A549 (cell line): Measurements from ENCODE around the gene CTTN. TPM values are rescaled to one million over a fixed set of nuclear protein-coding genes. Genes with fewer than 3 reads are reported as not detected.

Experiments
- ATAC-seq, 2 experiments: fragments of 200-7000 bp in 1 of 2; fragments of >200 bp in 1 of 2; cut with Nextera tagmentation in 1 of 2; cut with Tn5 transposase in 1 of 2; 3 replicates each; pipeline versions ENCODE4 v1.8.0 to v1.9.1; 2018 to 2020; ENCODE audit warnings: mild to moderate bottlenecking in 1 of 2, moderate library complexity in 1 of 2
- CTCF ChIA-PET: fragments of 300-600 bp; sonication (Branson Sonifier 250); formaldehyde crosslinking; extraction: SDS; loops from one replicate; lab custom pipeline; 2021; ENCODE audit warnings: antibody characterized with exemption, inconsistent platforms; lab: Yijun Ruan, JAX
- POLR2A ChIA-PET: fragments of 350-600 bp; formaldehyde crosslinking; extraction: SDS; loops from one replicate; lab custom pipeline; 2021; ENCODE audit warnings: antibody characterized with exemption, inconsistent platforms; lab: Yijun Ruan, JAX
- DNase-seq, 2 experiments: peaks; one replicate each; pipeline versions ENCODE4 v3.0.0 to v3.0.0-alpha.2; 2011 to 2016; ENCODE audit warnings: low read depth in 1 of 2, low spot score in 1 of 2
- FAIRE-seq: peaks from 2 replicates; lab custom pipeline; 2011; peaks lifted over from hg19 to GRCh38; lab: Jason Lieb, UNC
- H3K27ac ChIP-seq, 2 experiments: fragments of >200 bp; sonication (Bioruptor Twin); formaldehyde crosslinking; 3 replicates each; pipeline ENCODE4 v1.5.1; 2016 to 2017
- H3K4me1 ChIP-seq: fragments of >200 bp; sonication (Bioruptor Twin); formaldehyde crosslinking; 3 replicates; pipeline ENCODE4 v1.6.1; 2016
- H3K4me2 ChIP-seq: fragments of >200 bp; sonication (Bioruptor Twin); formaldehyde crosslinking; 3 replicates; pipeline ENCODE4 v1.6.1; 2016
- H3K4me3 ChIP-seq: fragments of >200 bp; sonication (Bioruptor Twin); formaldehyde crosslinking; 3 replicates; pipeline ENCODE4 v1.5.1; 2016
- H3K9me3 ChIP-seq: fragments of >200 bp; sonication (Bioruptor Twin); formaldehyde crosslinking; 3 replicates; pipeline ENCODE4 v1.6.1; 2016
- BHLHE40 ChIP-seq: IDR thresholded peaks from 2 replicates; pipeline ENCODE4 v1.6.1; 2012; ENCODE audit warnings: low read depth, low read length, inconsistent platforms
- CBX8 ChIP-seq: fragments of 200-600 bp; sonication (generic); IDR thresholded peaks from 2 replicates; pipeline ENCODE4 v1.6.1; 2016
- CHD2 ChIP-seq: fragments of 150-350 bp; IDR thresholded peaks from 2 replicates; pipeline ENCODE4 v1.6.1; 2014; ENCODE audit warnings: low read length; ENCODE audit not compliant: partially characterized antibody
- E2F6 ChIP-seq: IDR thresholded peaks from 2 replicates; pipeline ENCODE4 v1.6.1; 2012; ENCODE audit warnings: low read depth, borderline replicate concordance
- EHMT2 ChIP-seq: fragments of 200-600 bp; sonication (generic); IDR thresholded peaks from 2 replicates; pipeline ENCODE4 v1.6.1; 2016; ENCODE audit warnings: antibody characterized with exemption, low read depth, mild to moderate bottlenecking, moderate library complexity
- EP300 ChIP-seq, 2 experiments: fragments of >200 bp; sonication (Bioruptor Twin); formaldehyde crosslinking; IDR thresholded peaks; 2 replicates in 1 of 2; 3 replicates in 1 of 2; pipeline ENCODE4 v1.6.1; 2016 to 2017
- FOSB ChIP-seq: fragments of 250-450 bp; sonication (Bioruptor Pico); IDR thresholded peaks from 2 replicates; pipeline ENCODE4 v1.5.0; 2020; ENCODE audit warnings: mild to moderate bottlenecking, moderate library complexity
- HOXA7 ChIP-seq: fragments of 250-450 bp; sonication (Bioruptor Pico); IDR thresholded peaks from 2 replicates; pipeline ENCODE4 v1.5.0; 2020; ENCODE audit warnings: mild to moderate bottlenecking, moderate library complexity
- HOXB13 ChIP-seq: fragments of 250-450 bp; sonication (Bioruptor Pico); IDR thresholded peaks from 2 replicates; pipeline ENCODE4 v1.5.0; 2020; ENCODE audit warnings: low read depth, mild to moderate bottlenecking, moderate library complexity
- JUNB ChIP-seq: fragments of >200 bp; sonication (Bioruptor Twin); formaldehyde crosslinking; IDR thresholded peaks from 2 replicates; pipeline ENCODE4 v1.6.1; 2016
- KDM1A ChIP-seq: fragments of 200-600 bp; sonication (generic); IDR thresholded peaks from 2 replicates; pipeline ENCODE4 v1.6.1; 2016; ENCODE audit warnings: low read depth, mild to moderate bottlenecking
- MAFK ChIP-seq: fragments of 450-650 bp; IDR thresholded peaks from 2 replicates; pipeline ENCODE4 v1.6.1; 2014; ENCODE audit not compliant: partially characterized antibody
- MAX ChIP-seq: IDR thresholded peaks from 2 replicates; pipeline ENCODE4 v1.6.1; 2012
- MAZ ChIP-seq: fragments of 150-350 bp; IDR thresholded peaks from 2 replicates; pipeline ENCODE4 v1.6.1; 2014; ENCODE audit warnings: antibody characterized with exemption, low read depth, low read length, borderline replicate concordance
- NFE2L2 ChIP-seq: fragments of 150-350 bp; conservative IDR thresholded peaks from 2 replicates; pipeline ENCODE4 v1.6.1; 2014; ENCODE audit warnings: low read length
- NR3C1 ChIP-seq: fragments of >200 bp; sonication (Bioruptor Twin); formaldehyde crosslinking; IDR thresholded peaks from 3 replicates; pipeline ENCODE4 v1.6.1; 2017
- SMC3 ChIP-seq: fragments of >200 bp; sonication (Bioruptor Twin); formaldehyde crosslinking; IDR thresholded peaks from 3 replicates; pipeline ENCODE4 v1.6.1; 2018; ENCODE audit warnings: inconsistent platforms
- SREBF2 ChIP-seq: fragments of 450-650 bp; IDR thresholded peaks from 2 replicates; pipeline ENCODE4 v1.6.1; 2014; ENCODE audit warnings: mild to moderate bottlenecking, moderate library complexity
- TFCP2L1 ChIP-seq: fragments of 250-450 bp; sonication (Bioruptor Pico); IDR thresholded peaks from 2 replicates; pipeline ENCODE4 v1.5.0; 2021; ENCODE audit warnings: mild to moderate bottlenecking
- ZFP36 ChIP-seq: fragments of 450-650 bp; IDR thresholded peaks from 2 replicates; pipeline ENCODE4 v1.6.1; 2014; ENCODE audit warnings: borderline replicate concordance; ENCODE audit not compliant: partially characterized antibody
- ZNF302 ChIP-seq: fragments of 250-450 bp; sonication (Bioruptor Pico); IDR thresholded peaks from 2 replicates; pipeline ENCODE4 v1.9.0; 2021; ENCODE audit warnings: inconsistent platforms, mild to moderate bottlenecking, moderate library complexity
- WGBS: methylation state at CpG from one replicate; pipeline ENCODE4 v1.1.6; 2017; ENCODE audit errors: missing lambda C conversion rate; 5-methylcytosine and 5-hydroxymethylcytosine counted together
- polyA plus RNA-seq, 4 experiments: library from polyadenylated mRNA; depleted of rRNA in 3 of 4; stranded (reverse); fragments of >200 nt; fragmentation: RNase III in 1 of 4; extraction: RNeasy Plus Mini Kit Qiagen cat#74134 plus additional on column Dnase treatment in 1 of 4; gene quantifications; 2 replicates in 3 of 4; 3 replicates in 1 of 4; pipeline ENCODE4 v1.2.3, GENCODE V29; 2011 to 2017
- TF ChIP-seq, protein P1 (sequence below): fragments of 250-450 bp; sonication (Bioruptor Pico); IDR thresholded peaks from 2 replicates; pipeline ENCODE4 v1.5.0; 2021; ENCODE audit warnings: mild to moderate bottlenecking, moderate library complexity, borderline replicate concordance
- TF ChIP-seq, protein P2 (sequence below): fragments of 200-600 bp; sonication (generic); IDR thresholded peaks from 2 replicates; pipeline ENCODE4 v1.6.1; 2016; ENCODE audit warnings: antibody characterized with exemption, mild to moderate bottlenecking, moderate library complexity

The CTTN gene
- polyA plus RNA-seq, 2 of the 4 experiments (the other 2 are of a cell fraction): 140 to 214 TPM

GRCh38 chr11:70381872-70382861 lies 16.2 kb upstream of the CTTN start:
- Histone ChIP-seq H3K27ac (peak overlapping the region; percentile 36 to 79; a peak in 5 of 6 replicates), H3K4me2 (peak overlapping the region; percentile 13; the same call in 2 of the 3 replicates), H3K4me3 (no peak overlapping the region), H3K4me1 (peaks cover 18% of the 10 kb centered on the region), H3K9me3 (no peaks in the 10 kb centered on the region)
- ChIA-PET CTCF (interaction anchor here (2.2 kb wide), 1 partner anchor 11 kb away, joined by 6 read pairs; no protein-coding TSS in a partner anchor), POLR2A (interaction anchor here (1.4 kb wide), 1 partner anchor 17 kb away, joined by 3 read pairs; no protein-coding TSS in a partner anchor)
- WGBS: 67% methylated on average over 15 of the region's 15 CpGs
- peak; percentile 54 to 69 for DNase-seq
- FAIRE-seq: no peak
- no peak for TF ChIP-seq HOXA7
- TF ChIP-seq MAFK: peak; percentile 97
- TF ChIP-seq NFE2L2: peak; percentile 68
- peak; percentile 87 to 88 for ATAC-seq

- Histone ChIP-seq H3K4me1 (peaks cover 18% of the 10 kb centered on the region), H3K27ac (no peak overlapping the region), H3K4me2 (no peak overlapping the region), H3K4me3 (no peak overlapping the region), H3K9me3 (no peaks in the 10 kb centered on the region)
- CTCF ChIA-PET: interaction anchor here (2.2 kb wide), 1 partner anchor 9 kb away, joined by 6 read pairs; no protein-coding TSS in a partner anchor
- no peak for ATAC-seq
- POLR2A ChIA-PET: no interaction called here
- no peak for FAIRE-seq
- TF ChIP-seq BHLHE40 (no peak), CBX8 (no peak), E2F6 (no peak), NR3C1 (no peak), MAZ (no peak), ZFP36 (no peak), ZNF302 (CRISPR knock-in tag) (no peak), SMC3 (no peak), EP300 (IDR thresholded peaks at IDR 0.05) (no peak)
- DNase-seq: no peak
- WGBS: 88% methylated on average over 11 of the region's 11 CpGs
Observed at GRCh38 chr11:70383664-70384565, 14.4 kb upstream of the CTTN start.

- H3K4me3 ChIP-seq: no peak overlapping the region
- no peak overlapping the region for H3K4me2 ChIP-seq
- ATAC-seq (no peak), DNase-seq (no peak), FAIRE-seq (no peak)
- H3K4me1 ChIP-seq: peaks cover 18% of the 10 kb centered on the region
- ChIA-PET POLR2A (no interaction called here), CTCF (interaction anchor here (1.0 kb wide), 1 partner anchor 10 kb away, joined by 3 read pairs; no protein-coding TSS in a partner anchor)
- H3K27ac ChIP-seq: no peak overlapping the region
- no peaks in the 10 kb centered on the region for H3K9me3 ChIP-seq
- WGBS: 94% methylated on average over 18 of the region's 18 CpGs
- TF ChIP-seq FOSB (CRISPR knock-in tag) (no peak), TFCP2L1 (CRISPR knock-in tag) (no peak), MAX (no peak), EHMT2 (no peak), KDM1A (no peak), JUNB (no peak), ZFP36 (no peak), ZNF302 (CRISPR knock-in tag) (no peak), HOXB13 (CRISPR knock-in tag) (no peak), E2F6 (no peak), SREBF2 (no peak), CHD2 (no peak)
- TF ChIP-seq, protein P1, sequence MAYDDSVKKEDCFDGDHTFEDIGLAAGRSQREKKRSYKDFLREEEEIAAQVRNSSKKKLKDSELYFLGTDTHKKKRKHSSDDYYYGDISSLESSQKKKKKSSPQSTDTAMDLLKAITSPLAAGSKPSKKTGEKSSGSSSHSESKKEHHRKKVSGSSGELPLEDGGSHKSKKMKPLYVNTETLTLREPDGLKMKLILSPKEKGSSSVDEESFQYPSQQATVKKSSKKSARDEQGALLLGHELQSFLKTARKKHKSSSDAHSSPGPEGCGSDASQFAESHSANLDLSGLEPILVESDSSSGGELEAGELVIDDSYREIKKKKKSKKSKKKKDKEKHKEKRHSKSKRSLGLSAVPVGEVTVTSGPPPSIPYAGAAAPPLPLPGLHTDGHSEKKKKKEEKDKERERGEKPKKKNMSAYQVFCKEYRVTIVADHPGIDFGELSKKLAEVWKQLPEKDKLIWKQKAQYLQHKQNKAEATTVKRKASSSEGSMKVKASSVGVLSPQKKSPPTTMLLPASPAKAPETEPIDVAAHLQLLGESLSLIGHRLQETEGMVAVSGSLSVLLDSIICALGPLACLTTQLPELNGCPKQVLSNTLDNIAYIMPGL (CRISPR knock-in tag): no peak
- TF ChIP-seq, protein P2, sequence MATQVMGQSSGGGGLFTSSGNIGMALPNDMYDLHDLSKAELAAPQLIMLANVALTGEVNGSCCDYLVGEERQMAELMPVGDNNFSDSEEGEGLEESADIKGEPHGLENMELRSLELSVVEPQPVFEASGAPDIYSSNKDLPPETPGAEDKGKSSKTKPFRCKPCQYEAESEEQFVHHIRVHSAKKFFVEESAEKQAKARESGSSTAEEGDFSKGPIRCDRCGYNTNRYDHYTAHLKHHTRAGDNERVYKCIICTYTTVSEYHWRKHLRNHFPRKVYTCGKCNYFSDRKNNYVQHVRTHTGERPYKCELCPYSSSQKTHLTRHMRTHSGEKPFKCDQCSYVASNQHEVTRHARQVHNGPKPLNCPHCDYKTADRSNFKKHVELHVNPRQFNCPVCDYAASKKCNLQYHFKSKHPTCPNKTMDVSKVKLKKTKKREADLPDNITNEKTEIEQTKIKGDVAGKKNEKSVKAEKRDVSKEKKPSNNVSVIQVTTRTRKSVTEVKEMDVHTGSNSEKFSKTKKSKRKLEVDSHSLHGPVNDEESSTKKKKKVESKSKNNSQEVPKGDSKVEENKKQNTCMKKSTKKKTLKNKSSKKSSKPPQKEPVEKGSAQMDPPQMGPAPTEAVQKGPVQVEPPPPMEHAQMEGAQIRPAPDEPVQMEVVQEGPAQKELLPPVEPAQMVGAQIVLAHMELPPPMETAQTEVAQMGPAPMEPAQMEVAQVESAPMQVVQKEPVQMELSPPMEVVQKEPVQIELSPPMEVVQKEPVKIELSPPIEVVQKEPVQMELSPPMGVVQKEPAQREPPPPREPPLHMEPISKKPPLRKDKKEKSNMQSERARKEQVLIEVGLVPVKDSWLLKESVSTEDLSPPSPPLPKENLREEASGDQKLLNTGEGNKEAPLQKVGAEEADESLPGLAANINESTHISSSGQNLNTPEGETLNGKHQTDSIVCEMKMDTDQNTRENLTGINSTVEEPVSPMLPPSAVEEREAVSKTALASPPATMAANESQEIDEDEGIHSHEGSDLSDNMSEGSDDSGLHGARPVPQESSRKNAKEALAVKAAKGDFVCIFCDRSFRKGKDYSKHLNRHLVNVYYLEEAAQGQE: no peak
Observed at GRCh38 chr11:70384566-70385152, 13.7 kb upstream of the CTTN start.
